GM23338 (cell line): ENCODE results near the gene EPHB1. TPM values are rescaled to one million over a fixed set of nuclear protein-coding genes. Genes with fewer than 3 reads are reported as not detected.

Experiments
- ATAC-seq: fragments of 200-7000 bp; cut with Tn5 transposase; 3 replicates; pipeline ENCODE4 v1.9.1; 2020
- DNase-seq: peaks from one replicate; pipeline ENCODE4 v3.0.0-alpha.2; 2015; ENCODE audit warnings: low spot score
- H2AFZ ChIP-seq: fragments of 200-600 bp; sonication (generic); 2 replicates; pipeline ENCODE4 v1.8.0; 2016; ENCODE audit warnings: antibody characterized with exemption, mild to moderate bottlenecking, moderate library complexity
- H3F3A ChIP-seq: fragments of 200-600 bp; sonication (generic); replicated peaks from 2 replicates; pipeline ENCODE4 v1.8.0; 2017; ENCODE audit warnings: antibody characterized with exemption, mixed run types, low read depth
- H3K27ac ChIP-seq: fragments of 200-600 bp; sonication (generic); 2 replicates; pipeline ENCODE4 v1.6.1; 2016; ENCODE audit warnings: low read depth
- H3K27me3 ChIP-seq: fragments of 200-600 bp; sonication (generic); 2 replicates; pipeline ENCODE4 v1.8.0; 2016; ENCODE audit warnings: mild to moderate bottlenecking, mixed run types, moderate library complexity; ENCODE audit not compliant: insufficient read depth
- H3K36me3 ChIP-seq: fragments of 200-600 bp; sonication (generic); 2 replicates; pipeline ENCODE4 v1.8.0; 2016; ENCODE audit warnings: mild to moderate bottlenecking; ENCODE audit not compliant: insufficient read depth
- H3K4me1 ChIP-seq: fragments of 200-600 bp; sonication (generic); 2 replicates; pipeline ENCODE4 v1.8.0; 2016; ENCODE audit warnings: mild to moderate bottlenecking, moderate library complexity; ENCODE audit not compliant: insufficient read depth
- H3K4me2 ChIP-seq: fragments of 200-600 bp; sonication (generic); 2 replicates; pipeline ENCODE4 v1.7.1; 2017; ENCODE audit warnings: mixed run types
- H3K4me3 ChIP-seq: fragments of 200-600 bp; sonication (generic); 2 replicates; pipeline ENCODE4 v1.6.1; 2016; ENCODE audit warnings: mixed run types
- H3K79me2 ChIP-seq: fragments of 200-600 bp; sonication (generic); replicated peaks from 2 replicates; pipeline ENCODE4 v1.8.0; 2017; ENCODE audit warnings: mild to moderate bottlenecking; ENCODE audit not compliant: insufficient read depth
- H3K9me2 ChIP-seq: fragments of 200-600 bp; sonication (generic); 2 replicates; pipeline ENCODE4 v1.8.0; 2017; ENCODE audit not compliant: insufficient read depth
- H4K20me1 ChIP-seq: fragments of 200-600 bp; sonication (generic); replicated peaks from 2 replicates; pipeline ENCODE4 v1.8.0; 2017; ENCODE audit warnings: mild to moderate bottlenecking; ENCODE audit not compliant: insufficient read depth
- H3K27ac Mint-ChIP-seq: 2 replicates; pipeline ENCODE4 v1.8.0; 2020; ENCODE audit warnings: inconsistent platforms, mild to moderate bottlenecking, moderate library complexity, mixed read lengths
- H3K27me3 Mint-ChIP-seq: 3 replicates; pipeline ENCODE4 v1.8.0; 2022; ENCODE audit warnings: low read depth, mild to moderate bottlenecking, moderate library complexity, mixed read lengths, inconsistent platforms; ENCODE audit not compliant: insufficient read depth, poor library complexity
- H3K36me3 Mint-ChIP-seq: 3 replicates; pipeline ENCODE4 v1.8.0; 2021; ENCODE audit warnings: low read depth, mild to moderate bottlenecking, inconsistent platforms, moderate library complexity, mixed read lengths
- H3K4me1 Mint-ChIP-seq: 3 replicates; pipeline ENCODE4 v1.8.0; 2020; ENCODE audit warnings: mild to moderate bottlenecking, inconsistent platforms, mixed read lengths
- H3K4me3 Mint-ChIP-seq: 3 replicates; pipeline ENCODE4 v1.8.0; 2021; ENCODE audit warnings: moderate library complexity, mild to moderate bottlenecking, inconsistent platforms, mixed read lengths
- H3K9me3 Mint-ChIP-seq: 3 replicates; pipeline ENCODE4 v1.8.0; 2020; ENCODE audit warnings: moderate library complexity, mild to moderate bottlenecking, inconsistent platforms, mixed read lengths
- CREB1 ChIP-seq: fragments of 250-450 bp; sonication (Bioruptor Pico); IDR thresholded peaks from 2 replicates; pipeline ENCODE4 v1.5.0; 2020; ENCODE audit warnings: low read depth, mild to moderate bottlenecking, moderate library complexity
- ETS1 ChIP-seq: IDR thresholded peaks from 2 replicates; pipeline ENCODE4 v1.6.1; 2016; ENCODE audit warnings: antibody characterized with exemption
- EZH2 ChIP-seq: fragments of 200-600 bp; sonication (generic); IDR thresholded peaks from one replicate; pipeline ENCODE4 v1.8.0; 2017; ENCODE audit warnings: antibody characterized with exemption, mild to moderate bottlenecking, low read depth; ENCODE audit not compliant: unreplicated experiment
- EZH2phosphoT487 ChIP-seq: fragments of 200-600 bp; sonication (generic); IDR thresholded peaks from one replicate; pipeline ENCODE4 v1.8.1; 2018; ENCODE audit warnings: antibody characterized with exemption; ENCODE audit not compliant: unreplicated experiment
- JUNB ChIP-seq: IDR thresholded peaks from one replicate; pipeline ENCODE4 v1.6.1; 2016; ENCODE audit warnings: antibody characterized with exemption; ENCODE audit not compliant: unreplicated experiment
- NANOG ChIP-seq: IDR thresholded peaks from 2 replicates; pipeline ENCODE4 v1.6.1; 2016; ENCODE audit warnings: antibody characterized with exemption, borderline replicate concordance
- POLR2AphosphoS5 ChIP-seq: IDR thresholded peaks from 2 replicates; pipeline ENCODE4 v1.6.1; 2016; ENCODE audit warnings: antibody characterized with exemption, low read depth
- STAT1 ChIP-seq: IDR thresholded peaks from one replicate; pipeline ENCODE4 v1.6.1; 2016; ENCODE audit warnings: antibody characterized with exemption; ENCODE audit not compliant: unreplicated experiment
- ZNF114 ChIP-seq: fragments of 250-450 bp; sonication (Bioruptor Pico); IDR thresholded peaks from 2 replicates; pipeline ENCODE4 v1.5.0; 2020; ENCODE audit warnings: mild to moderate bottlenecking, moderate library complexity
- ZNF331 ChIP-seq: fragments of 250-450 bp; sonication (Bioruptor Pico); IDR thresholded peaks from 2 replicates; pipeline ENCODE4 v1.5.0; 2020; ENCODE audit warnings: low read depth, mild to moderate bottlenecking, moderate library complexity
- ZNF462 ChIP-seq: fragments of 250-450 bp; sonication (Bioruptor Pico); IDR thresholded peaks from 2 replicates; pipeline ENCODE4 v1.5.0; 2020; ENCODE audit warnings: mild to moderate bottlenecking, moderate library complexity
- polyA plus RNA-seq: library from polyadenylated mRNA; unstranded; fragments of >200 nt; fragmentation: Nextera tagmentation; extraction: Ambion mirVana; gene quantifications from 2 replicates; pipeline ENCODE4 v1.2.1, GENCODE V29; 2016
- total RNA-seq: library from RNA; depleted of rRNA; stranded (reverse); fragments of >200 nt; shearing (Covaris generic); gene quantifications from 2 replicates; pipeline ENCODE4 v1.2.3, GENCODE V29; 2014
- TF ChIP-seq, protein P1 (sequence below): IDR thresholded peaks from one replicate; pipeline ENCODE4 v1.6.1; 2018; ENCODE audit warnings: antibody characterized with exemption; ENCODE audit not compliant: unreplicated experiment
- TF ChIP-seq, protein P2 (sequence below), 2 experiments: fragments of 200-600 bp in 1 of 2; sonication (generic) in 1 of 2; conservative IDR thresholded peaks; 2 replicates each; pipeline versions ENCODE4 v1.5.1 to v1.6.1; 2016 to 2017; ENCODE audit warnings: antibody characterized with exemption in 2 of 2, low read depth in 2 of 2, mild to moderate bottlenecking in 2 of 2, moderate library complexity in 1 of 2

Gene EPHB1
- total and polyA plus RNA-seq, 2 experiments from 2014 or later = 2.7 to 5.2 TPM

DNA sequence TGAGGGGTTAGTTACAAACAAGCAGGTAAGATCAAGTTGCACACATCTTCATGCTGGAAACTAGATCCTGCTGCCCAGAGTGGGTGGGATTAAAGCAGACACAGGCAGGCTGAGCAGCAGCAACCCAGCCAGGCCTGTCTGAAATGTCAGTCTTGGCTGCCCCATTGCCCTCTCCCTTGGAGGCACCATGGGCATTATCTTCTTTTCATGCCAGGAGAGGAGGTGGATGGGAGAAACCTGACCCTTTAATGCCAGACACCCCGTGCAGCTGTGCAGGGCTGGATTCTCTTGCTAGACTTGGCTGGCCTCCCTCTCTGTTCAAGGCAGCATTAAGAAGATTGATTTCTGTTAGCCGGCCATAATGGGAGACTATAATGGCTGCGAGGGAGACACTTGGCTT, 23.0 kb upstream of the EPHB1 start:
- TF ChIP-seq, protein P1, sequence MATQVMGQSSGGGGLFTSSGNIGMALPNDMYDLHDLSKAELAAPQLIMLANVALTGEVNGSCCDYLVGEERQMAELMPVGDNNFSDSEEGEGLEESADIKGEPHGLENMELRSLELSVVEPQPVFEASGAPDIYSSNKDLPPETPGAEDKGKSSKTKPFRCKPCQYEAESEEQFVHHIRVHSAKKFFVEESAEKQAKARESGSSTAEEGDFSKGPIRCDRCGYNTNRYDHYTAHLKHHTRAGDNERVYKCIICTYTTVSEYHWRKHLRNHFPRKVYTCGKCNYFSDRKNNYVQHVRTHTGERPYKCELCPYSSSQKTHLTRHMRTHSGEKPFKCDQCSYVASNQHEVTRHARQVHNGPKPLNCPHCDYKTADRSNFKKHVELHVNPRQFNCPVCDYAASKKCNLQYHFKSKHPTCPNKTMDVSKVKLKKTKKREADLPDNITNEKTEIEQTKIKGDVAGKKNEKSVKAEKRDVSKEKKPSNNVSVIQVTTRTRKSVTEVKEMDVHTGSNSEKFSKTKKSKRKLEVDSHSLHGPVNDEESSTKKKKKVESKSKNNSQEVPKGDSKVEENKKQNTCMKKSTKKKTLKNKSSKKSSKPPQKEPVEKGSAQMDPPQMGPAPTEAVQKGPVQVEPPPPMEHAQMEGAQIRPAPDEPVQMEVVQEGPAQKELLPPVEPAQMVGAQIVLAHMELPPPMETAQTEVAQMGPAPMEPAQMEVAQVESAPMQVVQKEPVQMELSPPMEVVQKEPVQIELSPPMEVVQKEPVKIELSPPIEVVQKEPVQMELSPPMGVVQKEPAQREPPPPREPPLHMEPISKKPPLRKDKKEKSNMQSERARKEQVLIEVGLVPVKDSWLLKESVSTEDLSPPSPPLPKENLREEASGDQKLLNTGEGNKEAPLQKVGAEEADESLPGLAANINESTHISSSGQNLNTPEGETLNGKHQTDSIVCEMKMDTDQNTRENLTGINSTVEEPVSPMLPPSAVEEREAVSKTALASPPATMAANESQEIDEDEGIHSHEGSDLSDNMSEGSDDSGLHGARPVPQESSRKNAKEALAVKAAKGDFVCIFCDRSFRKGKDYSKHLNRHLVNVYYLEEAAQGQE = no peak
- TF ChIP-seq ZNF462 (no peak), JUNB (no peak), CREB1 (CRISPR knock-in tag) (no peak), EZH2phosphoT487 (no peak), NANOG (no peak), ZNF331 (no peak), EZH2 (no peak), POLR2AphosphoS5 (no peak), ETS1 (no peak), ZNF114 (no peak), STAT1 (no peak)
- TF ChIP-seq, protein P2, sequence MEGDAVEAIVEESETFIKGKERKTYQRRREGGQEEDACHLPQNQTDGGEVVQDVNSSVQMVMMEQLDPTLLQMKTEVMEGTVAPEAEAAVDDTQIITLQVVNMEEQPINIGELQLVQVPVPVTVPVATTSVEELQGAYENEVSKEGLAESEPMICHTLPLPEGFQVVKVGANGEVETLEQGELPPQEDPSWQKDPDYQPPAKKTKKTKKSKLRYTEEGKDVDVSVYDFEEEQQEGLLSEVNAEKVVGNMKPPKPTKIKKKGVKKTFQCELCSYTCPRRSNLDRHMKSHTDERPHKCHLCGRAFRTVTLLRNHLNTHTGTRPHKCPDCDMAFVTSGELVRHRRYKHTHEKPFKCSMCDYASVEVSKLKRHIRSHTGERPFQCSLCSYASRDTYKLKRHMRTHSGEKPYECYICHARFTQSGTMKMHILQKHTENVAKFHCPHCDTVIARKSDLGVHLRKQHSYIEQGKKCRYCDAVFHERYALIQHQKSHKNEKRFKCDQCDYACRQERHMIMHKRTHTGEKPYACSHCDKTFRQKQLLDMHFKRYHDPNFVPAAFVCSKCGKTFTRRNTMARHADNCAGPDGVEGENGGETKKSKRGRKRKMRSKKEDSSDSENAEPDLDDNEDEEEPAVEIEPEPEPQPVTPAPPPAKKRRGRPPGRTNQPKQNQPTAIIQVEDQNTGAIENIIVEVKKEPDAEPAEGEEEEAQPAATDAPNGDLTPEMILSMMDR (conservative IDR thresholded peaks at IDR 0.05; ENCODE audit: low read depth in 2 of 2) = no peak
- H4K20me1 ChIP-seq = 0 out of 2 replicates have a peak, but pooled peaks cover 4% of the 10 kb centered on the region
- no peaks in the 10 kb centered on the region for H3K9me3 Mint-ChIP-seq

More for the DNA sequence above, 23.0 kb upstream of the EPHB1 start:
- no peak for ATAC-seq
- H3K4me1 ChIP-seq = no peaks in the 10 kb centered on the region
- no peak overlapping the region for H3K4me3 ChIP-seq
- Mint-ChIP-seq H3K27ac (no peak overlapping the region), H3K36me3 (no peaks in the 10 kb centered on the region), H3K4me1 (no peaks in the 10 kb centered on the region), H3K27me3 (peaks cover 10% of the 10 kb centered on the region), H3K4me3 (no peak overlapping the region)
- H3F3A ChIP-seq = no peaks in the 10 kb centered on the region
- no peak overlapping the region for H2AFZ ChIP-seq
- no peaks in the 10 kb centered on the region for H3K27me3 ChIP-seq
- H3K9me2 ChIP-seq = 0 out of 2 replicates have a peak, but pooled peaks cover 4% of the 10 kb centered on the region
- no peak overlapping the region for H3K4me2 ChIP-seq
- no peak for DNase-seq
- H3K79me2 ChIP-seq = no peaks in the 10 kb centered on the region
- H3K27ac ChIP-seq = no peak overlapping the region
- H3K36me3 ChIP-seq = no peaks in the 10 kb centered on the region
